Forelimb muscle (tissue), 1 donor: ENCODE data around the gene PSPN. TPM values are rescaled to one million over a fixed set of nuclear protein-coding genes. Genes with fewer than 3 reads are reported as not detected.

Experiments used
- DNase-seq: peaks from one replicate; pipeline ENCODE4 v3.0.0-alpha.2; 2013; ENCODE audit warnings: low read depth
- polyA plus RNA-seq: library from polyadenylated mRNA; unstranded; fragments of 120-200 nt; gene quantifications from one replicate; pipeline ENCODE4 v1.2.1, GENCODE V29; 2013; ENCODE audit not compliant: insufficient read length

Gene PSPN
- polyA plus RNA-seq, 1 donor = 1.1 TPM

DNA sequence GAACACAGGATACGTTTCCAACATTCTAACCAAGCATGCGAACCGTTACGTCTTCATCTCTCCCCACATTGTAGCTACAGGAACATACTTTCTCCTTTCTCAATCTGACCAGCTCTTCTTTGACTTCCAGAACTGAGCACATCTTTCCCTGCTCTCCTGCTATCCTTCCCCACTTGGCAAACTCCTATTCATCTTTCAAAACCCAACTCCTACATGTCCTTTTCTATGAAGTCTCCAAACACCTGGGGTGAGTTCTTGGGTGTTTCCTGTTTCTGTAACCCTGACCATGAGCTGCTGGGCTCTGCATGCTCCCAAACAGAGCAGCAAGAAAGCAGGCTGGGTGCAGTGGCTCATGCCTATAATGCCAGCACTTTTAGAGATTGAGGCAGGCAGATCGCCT is 48.9 kb downstream of the PSPN start:
- no peak for DNase-seq

DNA sequence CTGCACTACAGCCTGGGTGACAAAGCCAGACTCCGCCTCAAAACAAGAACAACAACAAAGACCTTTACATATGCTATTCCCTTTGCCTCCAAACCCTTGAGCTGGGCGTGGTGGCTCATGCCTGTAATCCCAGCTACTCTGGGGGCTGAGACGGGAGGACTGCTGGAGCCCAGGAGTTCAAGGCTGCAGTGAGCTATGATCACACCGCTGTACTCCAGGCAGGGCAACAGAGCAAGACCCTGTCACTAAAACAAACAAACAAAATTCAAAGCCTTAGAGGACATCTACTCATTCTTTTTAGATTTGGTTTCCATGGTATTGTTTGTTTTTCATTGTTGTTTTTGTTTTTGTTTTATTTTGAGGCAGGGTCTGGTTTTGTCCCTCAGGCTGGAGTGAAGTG is 50.1 kb downstream of the PSPN start:
- DNase-seq = no peak

Other genes starting within 250 kb of the PSPN start
- gene ACSBG2, start 240.3 kb downstream of the PSPN start, polyA plus RNA-seq = 0.59 TPM
- 46.1 TPM for gene MLLT1, start 96.0 kb downstream of the PSPN start, polyA plus RNA-seq
- 0.13 TPM for gene ACER1, start 42.3 kb downstream of the PSPN start, polyA plus RNA-seq
- 50.1 TPM for gene CLPP, start 14.4 kb downstream of the PSPN start, polyA plus RNA-seq
- 94.8 TPM for gene ALKBH7, start 3.1 kb downstream of the PSPN start, polyA plus RNA-seq
- gene GTF2F1, start 17.2 kb upstream of the PSPN start, polyA plus RNA-seq = 59.2 TPM
- 174 TPM for gene KHSRP, start 48.9 kb upstream of the PSPN start, polyA plus RNA-seq
- gene SLC25A41, start 57.8 kb upstream of the PSPN start, polyA plus RNA-seq = 0.23 TPM
- 34.2 TPM for gene SLC25A23, start 83.9 kb upstream of the PSPN start, polyA plus RNA-seq
- not detected for gene CRB3, start 88.3 kb upstream of the PSPN start, polyA plus RNA-seq
- gene DENND1C, start 105.9 kb upstream of the PSPN start, polyA plus RNA-seq = 0.63 TPM
- 0.57 TPM for gene TUBB4A, start 126.4 kb upstream of the PSPN start, polyA plus RNA-seq
- 0.92 TPM for gene TNFSF9, start 155.1 kb upstream of the PSPN start, polyA plus RNA-seq
- gene CD70, start 215.2 kb upstream of the PSPN start, polyA plus RNA-seq = 0.72 TPM